GM12891 (cell line): ENCODE measurements around the gene MMP23B.

ENCODE experiments used
- DNase-seq: peaks from one replicate; pipeline ENCODE4 v3.0.0; 2011; ENCODE audit warnings: low spot score; ENCODE audit not compliant: insufficient read length
- FAIRE-seq: peaks from 2 replicates; lab custom pipeline; 2011; peaks lifted over from hg19 to GRCh38; lab: Jason Lieb, UNC
- PAX5 ChIP-seq: IDR thresholded peaks from 2 replicates; pipeline ENCODE4 v1.6.1; 2011; ENCODE audit warnings: low read length, moderate library complexity, mild to moderate bottlenecking; ENCODE audit not compliant: insufficient read depth, severe bottlenecking
- POLR2A ChIP-seq: IDR thresholded peaks from 2 replicates; pipeline ENCODE4 v1.6.1; 2011; ENCODE audit warnings: low read depth, low read length, control low read depth
- POLR2AphosphoS5 ChIP-seq: IDR thresholded peaks from 2 replicates; pipeline ENCODE4 v1.6.1; 2011; ENCODE audit warnings: low read depth, low read length, control low read depth
- POU2F2 ChIP-seq: IDR thresholded peaks from 2 replicates; pipeline ENCODE4 v1.6.1; 2011; ENCODE audit warnings: low read depth, mild to moderate bottlenecking, control low read depth, low read length, moderate library complexity
- SPI1 ChIP-seq: IDR thresholded peaks from 2 replicates; pipeline ENCODE4 v1.6.1; 2011; ENCODE audit warnings: low read depth, low read length, control low read depth
- TAF1 ChIP-seq: IDR thresholded peaks from 2 replicates; pipeline ENCODE4 v1.6.1; 2011; ENCODE audit warnings: low read depth, low read length, control low read depth

Gene MMP23B

GRCh38 chr1:1680912-1681273 is 48.9 kb downstream of the MMP23B start:
- TF ChIP-seq PAX5 (no peak), SPI1 (no peak), POLR2A (no peak), POU2F2 (no peak), POLR2AphosphoS5 (no peak), TAF1 (no peak)
- FAIRE-seq (no peak), DNase-seq (no peak)

- FAIRE-seq = no peak
- DNase-seq = peak; percentile 5
- TF ChIP-seq POLR2A (no peak), PAX5 (no peak), POLR2AphosphoS5 (no peak), SPI1 (no peak), POU2F2 (no peak), TAF1 (no peak)
Observed at GRCh38 chr1:1683104-1683905, 51.3 kb downstream of the MMP23B start.
